Measurements from ENCODE around the gene NUFIP1. TPM values are rescaled to one million over a fixed set of nuclear protein-coding genes. Genes with fewer than 3 reads are reported as not detected.
A peak's percentile ranks its signal among the peaks of the same experiment; 100 is the strongest.

Gene NUFIP1
- total RNA-seq, 1 donor from 2014 or later: 3.1 TPM

- intact Hi-C loops (cut with micrococcal nuclease): no loop called here
- Histone ChIP-seq H3K27ac (replicated peaks) (no peak overlapping the region), H3K4me3 (no peak overlapping the region), H3K9me3 (replicated peaks) (peaks cover 11% of the 10 kb centered on the region), H3K4me1 (peaks cover 35% of the 10 kb centered on the region), H3K27me3 (ENCODE audit: low read depth) (no peaks in the 10 kb centered on the region), H3K36me3 (no peaks in the 10 kb centered on the region)
- TF ChIP-seq CTCF (IDR thresholded peaks at IDR 0.05; ENCODE audit: borderline replicate concordance): no peak
- no peak for DNase-seq
Observed at GRCh38 chr13:44908266-44908665, 81.0 kb downstream of the NUFIP1 start.

DNA sequence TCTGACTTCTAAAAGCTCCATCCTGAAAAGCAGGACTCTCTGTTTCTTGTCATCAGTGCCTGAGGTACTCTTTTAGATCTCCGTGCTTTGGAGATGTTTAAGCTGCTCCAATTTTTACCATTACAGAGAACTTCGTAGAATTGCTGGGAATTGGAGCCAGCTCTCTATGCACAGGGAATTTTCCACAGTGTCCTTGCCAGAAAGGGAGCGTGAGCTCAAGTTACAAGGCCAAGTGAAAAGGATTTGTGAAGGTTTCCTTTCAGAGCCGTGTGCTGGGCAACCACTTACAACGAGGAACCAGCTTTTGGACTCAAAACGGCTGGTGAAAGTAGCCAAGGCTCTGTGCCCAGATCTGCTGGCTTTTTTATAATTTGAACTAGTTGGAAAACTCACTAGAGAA, 82.6 kb downstream of the NUFIP1 start:
- TF ChIP-seq CTCF (IDR thresholded peaks at IDR 0.05; ENCODE audit: borderline replicate concordance): no peak
- peak overlapping the region; percentile 29 for H3K27ac ChIP-seq (replicated peaks)
- H3K36me3 ChIP-seq: no peaks in the 10 kb centered on the region
- no peaks in the 10 kb centered on the region for H3K27me3 ChIP-seq (ENCODE audit: low read depth)
- DNase-seq: no peak
- intact Hi-C loops (cut with micrococcal nuclease): no loop called here
- peaks cover 9% of the 10 kb centered on the region for H3K9me3 ChIP-seq (replicated peaks)
- no peak overlapping the region for H3K4me3 ChIP-seq
- peaks cover 37% of the 10 kb centered on the region for H3K4me1 ChIP-seq

GRCh38 chr13:44906230-44906629, 83.0 kb downstream of the NUFIP1 start:
- Histone ChIP-seq H3K4me3 (no peak overlapping the region), H3K27me3 (ENCODE audit: low read depth) (no peaks in the 10 kb centered on the region), H3K36me3 (no peaks in the 10 kb centered on the region), H3K27ac (replicated peaks) (peak overlapping the region; percentile 29), H3K9me3 (replicated peaks) (peaks cover 5% of the 10 kb centered on the region), H3K4me1 (peaks cover 37% of the 10 kb centered on the region)
- TF ChIP-seq CTCF (IDR thresholded peaks at IDR 0.05; ENCODE audit: borderline replicate concordance): no peak
- intact Hi-C loops (cut with micrococcal nuclease): no loop called here
- no peak for DNase-seq

- Histone ChIP-seq H3K9me3 (replicated peaks) (no peaks in the 10 kb centered on the region), H3K36me3 (no peaks in the 10 kb centered on the region), H3K4me1 (peaks cover 37% of the 10 kb centered on the region), H3K4me3 (no peak overlapping the region), H3K27ac (replicated peaks) (no peak overlapping the region), H3K27me3 (ENCODE audit: low read depth) (no peaks in the 10 kb centered on the region)
- TF ChIP-seq CTCF (IDR thresholded peaks at IDR 0.05; ENCODE audit: borderline replicate concordance): no peak
- no peak for DNase-seq
- intact Hi-C loops (cut with micrococcal nuclease): no loop called here
Observed at GRCh38 chr13:44905556-44905955, 83.7 kb downstream of the NUFIP1 start.

DNA sequence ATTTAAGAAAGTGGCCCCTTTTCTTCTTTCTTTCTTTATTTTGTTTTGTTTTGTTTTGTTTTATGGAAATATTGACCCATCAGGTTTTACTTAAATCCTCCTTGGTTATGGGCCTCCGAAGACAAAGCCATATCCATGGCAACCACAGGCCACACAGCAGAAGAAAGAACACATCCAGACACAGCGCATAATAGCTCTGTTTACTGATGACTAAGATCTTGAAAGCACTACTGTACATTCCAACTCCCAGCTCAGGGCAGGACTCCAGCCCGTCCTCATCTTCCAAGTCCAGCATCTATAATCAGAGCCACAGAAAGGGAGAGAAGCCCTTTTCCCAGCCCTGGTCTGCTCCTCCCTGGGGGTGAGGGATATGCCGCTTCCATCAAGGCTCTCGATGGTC, 84.3 kb downstream of the NUFIP1 start:
- Histone ChIP-seq H3K36me3 (no peaks in the 10 kb centered on the region), H3K4me1 (peaks cover 37% of the 10 kb centered on the region), H3K9me3 (replicated peaks) (no peaks in the 10 kb centered on the region), H3K27ac (replicated peaks) (no peak overlapping the region), H3K27me3 (ENCODE audit: low read depth) (no peaks in the 10 kb centered on the region), H3K4me3 (no peak overlapping the region)
- no peak for TF ChIP-seq CTCF (IDR thresholded peaks at IDR 0.05; ENCODE audit: borderline replicate concordance)
- peak; percentile 40 for DNase-seq
- intact Hi-C loops (cut with micrococcal nuclease): no loop called here

DNA sequence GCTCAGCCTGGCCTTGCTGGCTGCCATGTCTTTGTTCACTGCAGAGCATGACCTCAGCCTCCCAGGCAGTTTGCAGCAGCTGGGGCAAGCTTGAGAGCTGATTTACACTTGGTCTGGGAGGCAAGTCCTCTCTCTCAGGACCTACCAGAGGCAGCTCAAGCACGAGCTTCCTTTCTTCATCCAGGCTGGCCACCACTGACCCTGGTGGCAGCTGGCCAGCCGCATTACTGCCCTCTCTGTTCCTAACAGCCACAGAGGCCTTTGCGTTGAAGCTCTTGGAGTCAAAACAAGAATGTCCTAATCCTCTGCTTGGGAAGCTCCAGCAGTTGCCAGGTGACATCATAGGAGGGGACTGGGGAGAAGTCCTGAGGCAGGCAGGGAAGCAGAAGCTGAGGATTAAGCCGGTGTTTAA, 85.7 kb downstream of the NUFIP1 start:
- intact Hi-C loops (cut with micrococcal nuclease): no loop called here
- peaks cover 37% of the 10 kb centered on the region for H3K4me1 ChIP-seq

More for the DNA sequence above, 85.7 kb downstream of the NUFIP1 start:
- H3K9me3 ChIP-seq (replicated peaks): no peaks in the 10 kb centered on the region
- peak; percentile 86 for DNase-seq
- peak overlapping the region; percentile 54 for H3K27ac ChIP-seq (replicated peaks)
- TF ChIP-seq CTCF (IDR thresholded peaks at IDR 0.05; ENCODE audit: borderline replicate concordance): no peak
- no peaks in the 10 kb centered on the region for H3K36me3 ChIP-seq
- no peaks in the 10 kb centered on the region for H3K27me3 ChIP-seq (ENCODE audit: low read depth)
- H3K4me3 ChIP-seq: no peak overlapping the region
